Measurements from ENCODE around the gene CD164L2.

DNA sequence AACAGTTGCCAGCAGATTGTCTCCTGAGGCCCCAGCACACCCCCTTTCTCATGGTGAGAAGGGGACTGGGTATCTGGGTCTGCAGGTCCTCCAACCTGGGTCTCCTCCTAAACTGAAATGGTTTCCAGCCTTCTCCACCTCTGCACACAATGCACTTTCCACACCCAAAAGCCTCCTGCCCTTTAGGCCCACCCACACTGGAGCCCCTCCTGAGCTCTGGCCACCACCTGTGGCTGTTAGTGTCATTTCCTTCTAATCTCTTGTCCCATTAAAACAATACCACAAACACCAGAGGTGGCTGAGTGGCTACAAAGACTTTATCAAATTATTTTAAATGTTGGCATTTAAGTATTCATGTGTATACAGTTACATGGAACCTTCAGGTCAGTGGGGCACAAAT lies 20.8 kb upstream of the CD164L2 start:
- TF ChIP-seq, protein P1, sequence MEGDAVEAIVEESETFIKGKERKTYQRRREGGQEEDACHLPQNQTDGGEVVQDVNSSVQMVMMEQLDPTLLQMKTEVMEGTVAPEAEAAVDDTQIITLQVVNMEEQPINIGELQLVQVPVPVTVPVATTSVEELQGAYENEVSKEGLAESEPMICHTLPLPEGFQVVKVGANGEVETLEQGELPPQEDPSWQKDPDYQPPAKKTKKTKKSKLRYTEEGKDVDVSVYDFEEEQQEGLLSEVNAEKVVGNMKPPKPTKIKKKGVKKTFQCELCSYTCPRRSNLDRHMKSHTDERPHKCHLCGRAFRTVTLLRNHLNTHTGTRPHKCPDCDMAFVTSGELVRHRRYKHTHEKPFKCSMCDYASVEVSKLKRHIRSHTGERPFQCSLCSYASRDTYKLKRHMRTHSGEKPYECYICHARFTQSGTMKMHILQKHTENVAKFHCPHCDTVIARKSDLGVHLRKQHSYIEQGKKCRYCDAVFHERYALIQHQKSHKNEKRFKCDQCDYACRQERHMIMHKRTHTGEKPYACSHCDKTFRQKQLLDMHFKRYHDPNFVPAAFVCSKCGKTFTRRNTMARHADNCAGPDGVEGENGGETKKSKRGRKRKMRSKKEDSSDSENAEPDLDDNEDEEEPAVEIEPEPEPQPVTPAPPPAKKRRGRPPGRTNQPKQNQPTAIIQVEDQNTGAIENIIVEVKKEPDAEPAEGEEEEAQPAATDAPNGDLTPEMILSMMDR (IDR thresholded peaks at IDR 0.05; ENCODE audit: insufficient read depth, low read length, poor library complexity, severe bottlenecking): no peak
- no peak for TF ChIP-seq EZH2phosphoT487 (conservative IDR thresholded peaks at IDR 0.05; ENCODE audit: low read length)

Measured in SU-DHL-6 (cell line).